Prostate gland (tissue), 2 donors: ENCODE results near the gene LRATD1. TPM values are rescaled to one million over a fixed set of nuclear protein-coding genes. Genes with fewer than 3 reads are reported as not detected.

Experiments
- DNase-seq: peaks from one replicate; pipeline ENCODE4 v3.0.0-alpha.2; 2019; ENCODE audit warnings: low spot score
- H3K27ac ChIP-seq, 2 donors: fragments of 200-600 bp; sonication (generic); 2 replicates each; pipeline ENCODE4 v1.5.1; 2017 to 2019
- H3K27me3 ChIP-seq: fragments of 200-600 bp; sonication (generic); replicated peaks from 2 replicates; pipeline ENCODE4 v1.5.1; 2019; ENCODE audit not compliant: insufficient read depth
- H3K36me3 ChIP-seq, 2 donors: fragments of 200-600 bp; sonication (generic); 1 replicate in 1 of 2; 2 replicates in 1 of 2; pipeline versions ENCODE4 v1.5.1 to v1.8.1; 2017 to 2019
- H3K4me1 ChIP-seq: fragments of 200-600 bp; sonication (generic); replicated peaks from 2 replicates; pipeline ENCODE4 v1.5.1; 2019
- H3K4me3 ChIP-seq, 2 donors: fragments of 200-600 bp; sonication (generic); 2 replicates each; pipeline ENCODE4 v1.5.1; 2017 to 2019
- H3K9me3 ChIP-seq: fragments of 200-600 bp; sonication (generic); 2 replicates; pipeline ENCODE4 v1.5.1; 2017
- POLR2A ChIP-seq: fragments of 450-650 bp; IDR thresholded peaks from one replicate; pipeline ENCODE4 v1.6.1; 2016; ENCODE audit warnings: antibody characterized with exemption, mild to moderate bottlenecking
- POLR2AphosphoS5 ChIP-seq: sonication (generic); formaldehyde crosslinking; IDR thresholded peaks from one replicate; pipeline ENCODE4 v1.6.1; 2017; ENCODE audit warnings: antibody characterized with exemption
- WGBS: methylation state at CpG from one replicate; pipeline ENCODE4 v1.1.5; 2018; 5-methylcytosine and 5-hydroxymethylcytosine counted together
- intact Hi-C: fragments of 100-400 bp; cut with DNase I; formaldehyde crosslinking; loops from one replicate; pipeline ENCODE4 v1.14.2; 2022
- total RNA-seq, 2 donors: library from RNA; depleted of rRNA; stranded (reverse); fragments of >200 nt; gene quantifications; one replicate each; pipeline ENCODE4 v1.1.0, GENCODE V29; 2016
- TF ChIP-seq, protein P1 (sequence below), 4 experiments: fragments of 200-600 bp in 2 of 4; fragments of 450-650 bp in 2 of 4; sonication (generic) in 2 of 4; IDR thresholded peaks; 1 replicate in 3 of 4; 2 replicates in 1 of 4; pipeline ENCODE4 v1.5.1; 2016 to 2019; ENCODE audit warnings: antibody characterized with exemption in 4 of 4, mild to moderate bottlenecking in 2 of 4, moderate library complexity in 2 of 4

Gene LRATD1
- total RNA-seq, 2 donors from 2014 or later = 123 to 129 TPM

DNA sequence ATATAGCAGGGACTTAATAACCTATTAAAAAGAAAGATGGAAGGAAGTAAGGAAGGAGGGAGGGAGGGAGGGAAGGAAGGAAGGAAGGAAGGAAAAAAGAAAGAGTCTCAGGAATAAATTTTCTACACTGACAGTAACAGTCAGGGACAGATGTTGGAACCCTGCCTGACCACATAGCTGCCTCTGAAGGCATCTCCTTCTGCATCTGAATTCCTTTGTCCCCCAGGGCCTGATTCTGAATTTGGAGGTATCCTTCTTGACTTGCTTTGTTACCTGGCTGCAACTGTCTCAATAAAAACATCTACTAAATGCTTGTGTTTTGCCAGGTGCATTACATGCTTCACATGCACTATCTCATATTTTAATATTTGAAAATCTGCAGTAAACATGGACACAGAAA, 17.4 kb upstream of the LRATD1 start:
- H3K27me3 ChIP-seq = no peaks in the 10 kb centered on the region
- TF ChIP-seq, protein P1, sequence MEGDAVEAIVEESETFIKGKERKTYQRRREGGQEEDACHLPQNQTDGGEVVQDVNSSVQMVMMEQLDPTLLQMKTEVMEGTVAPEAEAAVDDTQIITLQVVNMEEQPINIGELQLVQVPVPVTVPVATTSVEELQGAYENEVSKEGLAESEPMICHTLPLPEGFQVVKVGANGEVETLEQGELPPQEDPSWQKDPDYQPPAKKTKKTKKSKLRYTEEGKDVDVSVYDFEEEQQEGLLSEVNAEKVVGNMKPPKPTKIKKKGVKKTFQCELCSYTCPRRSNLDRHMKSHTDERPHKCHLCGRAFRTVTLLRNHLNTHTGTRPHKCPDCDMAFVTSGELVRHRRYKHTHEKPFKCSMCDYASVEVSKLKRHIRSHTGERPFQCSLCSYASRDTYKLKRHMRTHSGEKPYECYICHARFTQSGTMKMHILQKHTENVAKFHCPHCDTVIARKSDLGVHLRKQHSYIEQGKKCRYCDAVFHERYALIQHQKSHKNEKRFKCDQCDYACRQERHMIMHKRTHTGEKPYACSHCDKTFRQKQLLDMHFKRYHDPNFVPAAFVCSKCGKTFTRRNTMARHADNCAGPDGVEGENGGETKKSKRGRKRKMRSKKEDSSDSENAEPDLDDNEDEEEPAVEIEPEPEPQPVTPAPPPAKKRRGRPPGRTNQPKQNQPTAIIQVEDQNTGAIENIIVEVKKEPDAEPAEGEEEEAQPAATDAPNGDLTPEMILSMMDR (IDR thresholded peaks at IDR 0.05) = no peak
- TF ChIP-seq POLR2A (no peak), POLR2AphosphoS5 (no peak)

DNA sequence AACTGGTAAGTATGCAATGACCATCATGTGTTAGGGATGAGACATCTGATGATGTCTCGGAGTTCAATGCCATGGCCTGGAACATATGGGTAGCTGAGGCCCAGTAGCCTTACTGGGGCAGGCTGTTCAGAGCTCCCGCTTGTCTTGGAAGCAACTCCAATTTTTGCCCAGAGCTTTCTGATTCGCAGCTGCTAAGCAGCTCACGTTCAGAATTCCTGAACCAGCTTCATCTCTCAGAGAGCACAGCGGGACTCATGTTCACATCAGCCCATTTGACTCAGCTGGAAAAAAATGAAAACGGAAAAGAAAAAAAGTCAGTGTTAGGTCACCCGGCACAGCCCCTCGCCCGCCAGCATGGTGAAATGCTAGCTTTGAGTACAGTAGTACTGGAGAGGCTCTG, 16.8 kb upstream of the LRATD1 start:
- H3K4me3 ChIP-seq = no peak overlapping the region
- H3K9me3 ChIP-seq = no peaks in the 10 kb centered on the region
- no peak for DNase-seq
- TF ChIP-seq POLR2A (no peak), POLR2AphosphoS5 (no peak)
- TF ChIP-seq, protein P1 (IDR thresholded peaks at IDR 0.05) = no peak
- H3K27me3 ChIP-seq = no peaks in the 10 kb centered on the region
- no peaks in the 10 kb centered on the region for H3K4me1 ChIP-seq
- no peak overlapping the region for H3K27ac ChIP-seq
- no peaks in the 10 kb centered on the region for H3K36me3 ChIP-seq
- intact Hi-C loops = no loop called here
- 82% methylated on average over 9 of the region's 9 CpGs for WGBS

More for the DNA sequence above, 17.4 kb upstream of the LRATD1 start:
- Histone ChIP-seq H3K4me1 (no peaks in the 10 kb centered on the region), H3K36me3 (no peaks in the 10 kb centered on the region), H3K4me3 (no peak overlapping the region), H3K9me3 (no peaks in the 10 kb centered on the region), H3K27ac (no peak overlapping the region)
- DNase-seq = no peak
- intact Hi-C loops = no loop called here

DNA sequence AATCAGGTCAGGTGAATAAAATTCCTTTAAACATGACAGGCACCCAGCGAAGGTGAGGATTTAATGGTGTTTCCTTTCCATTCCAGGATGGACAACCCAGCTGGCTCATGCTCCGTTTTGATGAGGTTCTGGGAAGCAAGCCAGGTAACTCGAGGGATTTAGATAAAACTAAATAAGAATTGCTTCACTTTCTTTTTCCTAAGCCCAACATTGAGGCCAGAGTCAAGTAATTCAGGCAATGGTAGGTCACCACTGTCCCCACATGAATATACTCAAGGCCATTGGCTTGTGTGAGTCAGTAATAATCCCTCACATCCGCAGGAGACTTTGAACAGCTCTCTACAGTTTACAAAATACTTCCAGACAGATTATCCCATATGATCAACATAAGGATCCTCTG, 16.2 kb upstream of the LRATD1 start:
- H3K9me3 ChIP-seq = no peaks in the 10 kb centered on the region
- no peaks in the 10 kb centered on the region for H3K36me3 ChIP-seq
- no peak overlapping the region for H3K4me3 ChIP-seq
- TF ChIP-seq, protein P1 (IDR thresholded peaks at IDR 0.05) = no peak
- TF ChIP-seq POLR2AphosphoS5 (no peak), POLR2A (no peak)
- H3K27ac ChIP-seq = no peak overlapping the region
- intact Hi-C loops = no loop called here
- WGBS = 42% methylated on average over 4 of the region's 4 CpGs
- no peaks in the 10 kb centered on the region for H3K27me3 ChIP-seq
- no peak for DNase-seq
- no peaks in the 10 kb centered on the region for H3K4me1 ChIP-seq

DNA sequence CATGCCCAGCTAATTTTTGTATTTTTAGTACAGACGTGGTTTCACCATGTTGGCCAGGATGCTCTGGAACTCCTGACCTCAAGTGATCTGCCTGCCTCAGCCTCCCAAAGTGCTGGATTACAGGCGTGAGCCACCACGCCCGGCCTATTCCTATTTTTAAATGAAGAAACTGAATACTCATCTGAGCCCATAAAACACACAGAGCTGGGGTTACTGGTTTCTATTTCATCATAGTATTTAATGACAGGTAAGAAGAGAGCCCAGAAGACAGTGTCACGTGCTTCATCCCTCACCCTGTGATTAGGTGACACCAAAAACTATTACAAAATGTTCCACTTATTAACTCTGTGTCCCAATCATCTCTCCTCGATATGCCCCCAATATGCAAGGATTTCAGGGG, 15.6 kb upstream of the LRATD1 start:
- no peak for TF ChIP-seq POLR2A
- no peak for TF ChIP-seq POLR2AphosphoS5
- TF ChIP-seq, protein P1 (IDR thresholded peaks at IDR 0.05) = no peak
- Histone ChIP-seq H3K9me3 (no peaks in the 10 kb centered on the region), H3K4me3 (no peak overlapping the region), H3K27ac (no peak overlapping the region), H3K36me3 (no peaks in the 10 kb centered on the region), H3K27me3 (no peaks in the 10 kb centered on the region), H3K4me1 (no peaks in the 10 kb centered on the region)
- DNase-seq = no peak
- intact Hi-C loops = no loop called here
- WGBS = 92% methylated on average over 6 of the region's 6 CpGs

DNA sequence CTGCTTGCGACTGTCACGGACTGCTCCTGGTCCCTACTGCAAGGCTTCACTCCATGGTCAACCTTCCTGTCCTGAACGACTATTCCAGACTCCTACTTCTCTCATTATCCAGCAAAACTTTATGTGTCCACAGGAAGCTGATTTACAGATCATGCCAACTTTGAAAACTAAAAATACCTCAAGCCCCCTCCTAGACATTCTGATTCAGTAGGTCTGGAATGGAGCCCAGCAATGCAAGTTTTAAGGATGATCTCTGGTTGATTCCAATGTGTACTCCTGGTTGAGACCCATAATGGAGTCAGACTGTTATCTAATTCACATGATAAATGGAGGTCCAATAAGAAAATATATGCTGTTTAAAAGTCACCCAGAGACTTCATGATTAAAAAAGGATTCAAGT, 13.1 kb upstream of the LRATD1 start:
- Histone ChIP-seq H3K27me3 (no peaks in the 10 kb centered on the region), H3K27ac (no peak overlapping the region), H3K4me3 (no peak overlapping the region), H3K9me3 (no peaks in the 10 kb centered on the region), H3K36me3 (no peaks in the 10 kb centered on the region), H3K4me1 (no peaks in the 10 kb centered on the region)
- no peak for DNase-seq
- 79% methylated on average over 3 of the region's 3 CpGs for WGBS
- intact Hi-C loops = no loop called here
- TF ChIP-seq POLR2A = no peak
- TF ChIP-seq, protein P1 (IDR thresholded peaks at IDR 0.05) = no peak
- no peak for TF ChIP-seq POLR2AphosphoS5
